Ectodermal cell (in vitro differentiated cells): ENCODE measurements around the gene KCNK2.

Source experiments
- H3K27ac ChIP-seq: 2 replicates; pipeline ENCODE4 v1.7.0; 2013; ENCODE audit warnings: mild to moderate bottlenecking, low read depth, low read length; ENCODE audit not compliant: insufficient read depth, poor library complexity, severe bottlenecking
- H3K27me3 ChIP-seq: 2 replicates; pipeline ENCODE4 v1.7.0; 2013; ENCODE audit warnings: mild to moderate bottlenecking, low read length; ENCODE audit not compliant: insufficient read depth, control insufficient read depth, poor library complexity, severe bottlenecking
- H3K36me3 ChIP-seq: one replicate; pipeline ENCODE4 v1.7.0; 2013; ENCODE audit warnings: low read length; ENCODE audit not compliant: control insufficient read depth, insufficient read depth
- H3K4me1 ChIP-seq: one replicate; pipeline ENCODE4 v1.7.0; 2013; ENCODE audit warnings: low read length; ENCODE audit not compliant: control insufficient read depth, insufficient read depth
- H3K4me3 ChIP-seq: 2 replicates; pipeline ENCODE4 v1.7.0; 2013; ENCODE audit warnings: low read depth, low read length, control low read depth; ENCODE audit not compliant: insufficient read depth
- H3K9me3 ChIP-seq: 2 replicates; pipeline ENCODE4 v1.7.0; 2013; ENCODE audit warnings: mild to moderate bottlenecking, low read length, moderate library complexity; ENCODE audit not compliant: control insufficient read depth
- WGBS, 2 experiments: methylation state at CpG; one replicate each; pipeline ENCODE4 v1.1.7; 2013; ENCODE audit warnings: missing lambda C conversion rate in 2 of 2; 5-methylcytosine and 5-hydroxymethylcytosine counted together

The KCNK2 gene

DNA sequence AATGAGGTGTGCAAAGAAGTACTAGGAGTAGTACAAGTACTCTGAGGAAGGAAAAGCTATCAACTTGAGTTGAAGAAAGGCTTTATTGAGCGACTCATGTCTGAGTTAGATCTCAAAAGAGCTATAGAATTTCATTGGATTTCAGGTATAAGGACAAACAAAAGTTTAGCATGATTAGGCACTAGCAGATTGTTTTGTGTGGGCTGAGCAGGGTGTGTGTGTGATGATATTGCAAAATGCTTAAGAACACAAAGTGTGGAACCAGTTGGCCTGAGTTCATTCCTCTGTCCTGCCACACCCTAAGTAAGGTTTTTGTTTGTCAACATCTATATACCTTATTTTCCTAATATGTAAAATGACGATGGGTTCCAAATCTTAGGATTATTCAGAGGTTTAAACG is 158.9 kb downstream of the KCNK2 start:
- no peaks in the 10 kb centered on the region for H3K9me3 ChIP-seq
- 93 to 98% methylated on average over 1 to 3 of the region's 3 CpGs for WGBS, 2 experiments
- no peak overlapping the region for H3K4me3 ChIP-seq
- no peaks in the 10 kb centered on the region for H3K4me1 ChIP-seq
- no peaks in the 10 kb centered on the region for H3K27me3 ChIP-seq
- no peak overlapping the region for H3K27ac ChIP-seq
- H3K36me3 ChIP-seq, result no peaks in the 10 kb centered on the region

DNA sequence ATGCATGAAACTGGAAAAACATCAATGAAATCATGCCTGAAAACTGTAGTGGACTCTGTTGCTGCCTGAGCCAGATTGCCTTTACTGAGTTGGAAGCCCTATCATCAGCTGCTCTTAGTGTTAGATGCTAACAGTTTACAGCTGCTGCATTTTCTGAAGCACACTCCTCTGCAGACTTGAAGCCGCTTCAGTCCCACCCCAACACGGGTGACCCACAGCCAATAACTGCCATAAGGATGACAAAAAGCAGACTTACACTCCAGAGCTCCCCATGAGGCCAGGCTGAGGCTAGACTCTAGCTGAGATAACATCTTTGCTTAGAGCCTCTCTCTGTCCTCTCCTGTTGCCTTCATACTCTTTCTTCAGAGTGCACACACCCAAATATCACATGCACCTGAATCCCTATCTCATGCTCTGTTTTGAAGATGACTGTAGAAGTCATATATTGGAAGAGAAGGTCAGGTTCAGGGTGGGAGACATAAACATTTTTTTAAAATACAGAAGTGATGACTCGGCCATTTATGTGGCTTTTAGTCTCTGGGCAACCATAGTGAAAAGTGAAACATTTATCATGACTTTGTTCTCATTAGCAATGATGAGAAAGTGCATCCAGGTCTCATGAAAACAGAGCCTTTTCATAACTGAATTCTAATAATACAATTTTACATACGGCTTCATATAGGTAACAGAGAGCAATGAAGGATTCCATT is 161.0 kb downstream of the KCNK2 start:
- Histone ChIP-seq H3K4me3 (no peak overlapping the region), H3K27ac (no peak overlapping the region), H3K27me3 (no peaks in the 10 kb centered on the region), H3K9me3 (no peaks in the 10 kb centered on the region), H3K4me1 (no peaks in the 10 kb centered on the region), H3K36me3 (no peaks in the 10 kb centered on the region)
- 89 to 95% methylated on average over 3 to 4 of the region's 4 CpGs for WGBS, 2 experiments

DNA sequence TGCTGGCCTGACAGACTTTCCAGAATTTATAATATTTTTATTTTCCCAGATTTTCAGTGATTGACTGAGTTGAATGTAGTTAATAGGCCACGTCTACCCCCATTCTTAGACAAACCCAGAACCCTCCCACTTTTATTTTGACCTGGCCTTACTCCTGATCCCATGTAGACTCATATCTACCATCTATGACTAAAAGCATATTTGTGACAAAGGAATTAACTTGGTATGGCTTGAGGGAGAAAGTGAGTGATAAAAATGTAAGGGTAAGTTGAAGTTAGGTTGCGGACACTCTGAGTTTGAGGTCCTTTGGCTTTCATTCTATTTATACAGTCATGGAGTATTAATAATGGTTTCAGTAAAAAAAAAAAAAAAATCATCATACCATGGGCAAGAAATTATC is 168.4 kb downstream of the KCNK2 start:
- 94 to 100% methylated on average over 1 to 2 of the region's 2 CpGs for WGBS, 2 experiments
- Histone ChIP-seq H3K4me1 (no peaks in the 10 kb centered on the region), H3K4me3 (no peak overlapping the region), H3K36me3 (no peaks in the 10 kb centered on the region), H3K27ac (no peak overlapping the region), H3K9me3 (no peaks in the 10 kb centered on the region), H3K27me3 (no peaks in the 10 kb centered on the region)

DNA sequence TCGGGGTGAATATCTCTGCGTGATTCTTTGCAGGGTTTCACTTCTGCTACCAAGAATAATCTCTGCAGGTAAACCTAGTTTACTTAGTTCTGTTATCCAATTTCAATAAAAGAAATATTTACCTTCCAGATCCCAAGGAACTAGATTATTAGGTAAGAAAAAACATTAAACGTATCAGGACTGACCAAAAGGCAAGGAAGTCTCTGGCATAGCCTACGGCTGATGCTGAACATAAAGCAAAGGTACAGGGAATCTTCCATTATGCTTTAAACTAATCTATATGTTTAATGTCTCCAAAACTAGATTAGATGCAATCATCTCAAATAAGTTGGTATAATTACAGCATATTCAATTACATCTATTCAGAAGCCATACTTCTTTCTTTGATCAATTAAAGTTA is 168.9 kb downstream of the KCNK2 start:
- Histone ChIP-seq H3K27me3 (no peaks in the 10 kb centered on the region), H3K36me3 (no peaks in the 10 kb centered on the region), H3K4me1 (no peaks in the 10 kb centered on the region), H3K4me3 (no peak overlapping the region), H3K27ac (no peak overlapping the region), H3K9me3 (no peaks in the 10 kb centered on the region)
- 100% methylated on average over 2 to 4 of the region's 4 CpGs for WGBS, 2 experiments

DNA sequence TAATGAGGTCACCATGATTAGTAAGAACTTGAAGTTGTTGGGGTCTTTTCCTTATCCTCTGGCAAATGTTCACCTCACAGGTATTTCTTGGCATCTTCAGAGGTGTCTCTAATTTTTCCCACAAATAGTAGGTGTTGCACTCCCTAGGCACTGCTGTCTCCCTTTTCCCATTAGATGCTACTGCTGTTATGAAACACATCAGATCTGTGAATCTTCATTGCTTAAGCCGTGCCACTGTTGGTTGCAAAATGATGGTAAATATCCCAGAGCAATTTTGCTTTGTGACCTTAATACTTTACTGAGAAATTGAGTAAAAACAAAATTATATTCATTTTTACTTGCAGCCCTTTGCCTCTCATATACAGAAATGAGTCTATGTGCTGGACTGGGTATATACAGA is 169.6 kb downstream of the KCNK2 start:
- Histone ChIP-seq H3K27ac (no peak overlapping the region), H3K4me1 (no peaks in the 10 kb centered on the region), H3K27me3 (no peaks in the 10 kb centered on the region), H3K9me3 (no peaks in the 10 kb centered on the region), H3K4me3 (no peak overlapping the region), H3K36me3 (no peaks in the 10 kb centered on the region)
- whole genome bisulfite sequencing, 2 experiments, result 87% methylated on average over 1 of the region's 1 CpG; no CpG with 5 or more reads in 1 of the 2 experiments

DNA sequence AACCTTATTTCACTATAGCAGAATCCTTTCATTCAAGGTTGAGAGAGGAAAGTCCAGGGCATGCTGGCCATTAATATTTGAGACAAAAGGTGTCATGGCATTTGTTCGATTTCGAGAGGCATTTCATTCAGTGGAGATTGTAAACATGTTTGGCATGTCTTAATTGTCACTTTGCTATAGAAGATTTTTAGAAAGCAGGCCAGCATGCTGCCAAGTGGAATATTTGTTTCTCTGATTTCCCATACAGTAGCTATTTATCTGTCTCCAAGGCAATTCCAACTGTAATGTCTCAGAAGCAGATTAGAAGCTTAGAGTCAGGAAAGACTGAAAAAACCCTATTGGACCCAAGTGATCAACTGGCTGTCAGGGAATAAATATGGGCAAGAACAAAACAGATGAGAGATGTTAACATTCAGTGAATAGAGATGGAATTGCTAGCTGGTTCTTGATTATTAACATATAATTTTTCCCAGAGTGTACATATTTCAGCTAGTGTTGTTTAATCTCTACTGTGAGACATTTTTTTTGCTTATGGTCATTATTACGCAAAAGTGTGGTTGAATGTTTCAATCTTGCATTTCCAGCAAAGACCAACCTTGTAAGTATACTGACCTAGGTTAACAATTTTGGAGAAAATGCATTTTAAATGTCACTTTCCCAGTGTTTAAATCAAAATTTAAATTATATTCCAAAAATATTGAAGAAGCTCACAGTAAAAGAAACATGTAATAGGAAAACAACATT is 174.6 kb downstream of the KCNK2 start:
- 92 to 99% methylated on average over 3 of the region's 3 CpGs for WGBS, 2 experiments
- Histone ChIP-seq H3K27ac (no peak overlapping the region), H3K27me3 (no peaks in the 10 kb centered on the region), H3K4me1 (no peaks in the 10 kb centered on the region), H3K4me3 (no peak overlapping the region), H3K9me3 (no peaks in the 10 kb centered on the region), H3K36me3 (no peaks in the 10 kb centered on the region)

DNA sequence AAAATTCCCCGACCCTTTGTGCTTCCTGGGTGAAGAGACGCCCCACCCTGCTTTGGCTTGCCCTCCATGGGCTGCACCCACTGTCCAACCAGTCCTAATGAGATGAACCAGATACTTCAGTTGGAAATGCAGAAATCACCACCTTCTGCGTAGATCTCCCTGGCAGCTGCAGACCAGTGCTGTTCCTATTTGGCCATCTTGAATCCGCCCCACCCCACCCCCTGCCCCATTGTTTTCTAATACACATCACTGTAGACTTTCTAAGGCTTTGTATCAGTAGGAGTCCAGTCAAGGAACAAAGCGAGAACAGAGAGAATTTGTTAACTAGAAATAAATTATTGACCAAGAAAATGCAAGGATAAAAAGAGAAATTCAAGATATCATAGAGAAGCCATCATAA is 178.2 kb downstream of the KCNK2 start:
- WGBS, 2 experiments, result 86 to 94% methylated on average over 4 to 5 of the region's 5 CpGs
- Histone ChIP-seq H3K36me3 (no peaks in the 10 kb centered on the region), H3K9me3 (no peaks in the 10 kb centered on the region), H3K4me1 (no peaks in the 10 kb centered on the region), H3K4me3 (no peak overlapping the region), H3K27me3 (no peaks in the 10 kb centered on the region), H3K27ac (no peak overlapping the region)

DNA sequence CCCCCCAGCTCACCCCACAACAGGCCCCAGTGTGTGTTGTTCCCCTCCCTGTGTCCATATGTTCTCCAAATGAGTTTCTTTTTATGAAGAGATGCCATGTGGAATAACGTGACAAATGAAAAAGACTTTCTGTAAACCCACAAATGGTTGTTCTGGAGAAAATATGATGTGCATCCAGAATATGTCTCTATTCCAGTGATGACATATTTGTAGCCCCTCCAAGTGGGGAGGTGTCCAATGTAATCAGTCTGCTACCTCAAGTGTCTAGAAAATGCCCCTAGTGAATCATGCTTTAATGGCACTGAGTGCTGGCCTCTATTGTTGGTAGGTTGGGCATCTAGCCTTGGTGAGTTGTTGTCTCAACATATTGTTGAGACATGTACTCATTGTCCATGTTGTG is 179.6 kb downstream of the KCNK2 start:
- H3K9me3 ChIP-seq, result no peaks in the 10 kb centered on the region
- no peak overlapping the region for H3K4me3 ChIP-seq
- WGBS, 2 experiments, result 96 to 100% methylated on average over 1 of the region's 1 CpG
- no peaks in the 10 kb centered on the region for H3K27me3 ChIP-seq
- no peaks in the 10 kb centered on the region for H3K4me1 ChIP-seq
- no peaks in the 10 kb centered on the region for H3K36me3 ChIP-seq
- H3K27ac ChIP-seq, result no peak overlapping the region

DNA sequence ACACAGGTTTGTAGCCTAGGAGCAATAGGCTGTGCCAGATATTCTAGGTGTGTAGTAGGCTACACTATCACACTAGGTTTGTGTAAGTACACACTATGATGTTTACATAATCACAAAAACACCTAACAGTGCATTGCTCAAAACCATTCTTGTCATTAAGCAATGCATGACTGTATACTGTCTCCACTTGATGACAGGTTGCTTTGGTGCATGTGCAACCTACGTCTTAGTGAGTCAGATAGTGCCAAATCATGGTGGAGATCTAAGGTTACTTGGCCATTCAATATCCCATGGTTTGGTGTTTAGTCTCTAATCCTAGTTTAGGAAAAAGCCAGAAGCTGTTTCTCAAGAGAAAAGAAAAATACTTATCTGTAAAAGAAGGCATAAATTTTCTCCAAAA is 181.1 kb downstream of the KCNK2 start:
- Histone ChIP-seq H3K4me3 (no peak overlapping the region), H3K27ac (no peak overlapping the region), H3K4me1 (no peaks in the 10 kb centered on the region), H3K27me3 (no peaks in the 10 kb centered on the region), H3K9me3 (no peaks in the 10 kb centered on the region), H3K36me3 (no peaks in the 10 kb centered on the region)
- 89 to 96% methylated on average over 1 of the region's 1 CpG for WGBS, 2 experiments

DNA sequence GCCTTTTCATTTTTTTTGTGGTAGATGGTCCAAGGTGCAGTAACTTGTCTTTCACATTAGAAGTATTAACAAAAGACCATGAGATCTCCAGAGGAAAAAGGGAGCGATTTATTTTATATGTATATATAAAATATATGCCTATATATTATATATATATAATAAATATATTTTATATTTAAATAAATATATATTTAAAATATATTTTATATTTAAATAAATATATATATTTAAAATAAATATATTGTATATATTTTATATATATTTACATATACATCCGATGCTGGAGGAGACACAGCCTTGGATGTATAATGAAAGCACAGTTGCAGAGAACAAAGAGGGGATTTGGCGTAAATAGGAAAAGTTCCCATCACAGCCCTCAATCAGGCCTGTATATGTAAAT is 182.1 kb downstream of the KCNK2 start:
- H3K36me3 ChIP-seq, result no peaks in the 10 kb centered on the region
- WGBS, 2 experiments, result 95 to 100% methylated on average over 1 to 2 of the region's 3 CpGs
- no peaks in the 10 kb centered on the region for H3K9me3 ChIP-seq

More for the DNA sequence above, 182.1 kb downstream of the KCNK2 start:
- H3K27ac ChIP-seq, result no peak overlapping the region
- no peaks in the 10 kb centered on the region for H3K4me1 ChIP-seq
- H3K4me3 ChIP-seq, result no peak overlapping the region
- H3K27me3 ChIP-seq, result no peaks in the 10 kb centered on the region
